ENCODE results near the gene RIN1.
A peak's percentile ranks its signal among the peaks of the same experiment; 100 is the strongest.

RIN1 gene

GRCh38 chr11:66293777-66294625, 42.2 kb downstream of the RIN1 start:
- no peak for DNase-seq

GRCh38 chr11:66293352-66293751, 42.9 kb downstream of the RIN1 start:
- no peak for DNase-seq

- peak in 1 of 2 experiments; percentile 26 for DNase-seq
Measured at GRCh38 chr11:66292543-66293332, 43.5 kb downstream of the RIN1 start.

GRCh38 chr11:66291706-66292542, 44.3 kb downstream of the RIN1 start, which contains the start of gene TMEM151A:
Gene TMEM151A (plus strand): TSS chr11:66291894. CDS start chr11:66292014, 120 bp downstream.
- peak in 1 of 2 experiments; percentile 58 for DNase-seq

GRCh38 chr11:66291303-66291705, 44.9 kb downstream of the RIN1 start:
- no peak for DNase-seq

- DNase-seq: no peak
Measured at GRCh38 chr11:66290330-66290621, 46.0 kb downstream of the RIN1 start.

- DNase-seq: no peak
Measured at GRCh38 chr11:66289548-66290329, 46.5 kb downstream of the RIN1 start.

GRCh38 chr11:66288671-66289547, 47.3 kb downstream of the RIN1 start, which contains the start of gene YIF1A:
Gene YIF1A (minus strand): TSS chr11:66289143. CDS start chr11:66288985, 158 bp downstream.
- DNase-seq: peak; percentile 99 to 100

GRCh38 chr11:66287889-66288670, 48.2 kb downstream of the RIN1 start:
- DNase-seq: peak in 1 of 2 experiments; percentile 35

- DNase-seq: no peak
Measured at GRCh38 chr11:66287211-66287888, 48.9 kb downstream of the RIN1 start.

GRCh38 chr11:66286699-66287098, 49.5 kb downstream of the RIN1 start:
- DNase-seq: no peak

GRCh38 chr11:66285250-66285947, 50.8 kb downstream of the RIN1 start:
- DNase-seq: no peak

- DNase-seq: no peak
Measured at GRCh38 chr11:66284526-66285078, 51.6 kb downstream of the RIN1 start.

GRCh38 chr11:66283461-66284105, 52.7 kb downstream of the RIN1 start:
- no peak for DNase-seq

GRCh38 chr11:66282468-66283455, 53.5 kb downstream of the RIN1 start:
- peak; percentile 94 to 100 for DNase-seq
